HL-60 (cell line): ENCODE results near the gene ARHGEF16.

Experiments
- GABPA ChIP-seq: IDR thresholded peaks from 2 replicates; pipeline ENCODE4 v1.6.1; 2012; ENCODE audit warnings: low read depth
- POLR2AphosphoS5 ChIP-seq: IDR thresholded peaks from 2 replicates; pipeline ENCODE4 v1.6.1; 2012; ENCODE audit warnings: low read depth
- SPI1 ChIP-seq: IDR thresholded peaks from 2 replicates; pipeline ENCODE4 v1.6.1; 2012; ENCODE audit warnings: low read depth, mild to moderate bottlenecking, borderline replicate concordance
- TF ChIP-seq, protein P1 (sequence below): IDR thresholded peaks from one replicate; pipeline ENCODE4 v1.5.1; 2011; ENCODE audit warnings: low read length, control low read depth, inconsistent platforms; ENCODE audit not compliant: insufficient read depth
- TF ChIP-seq, protein P2 (sequence below): IDR thresholded peaks from 2 replicates; pipeline ENCODE4 v1.6.1; 2012; ENCODE audit warnings: low read depth; ENCODE audit not compliant: insufficient replicate concordance

GRCh38 chr1:3442901-3443300, 11.6 kb upstream of the ARHGEF16 start:
- TF ChIP-seq SPI1 (no peak), POLR2AphosphoS5 (no peak), GABPA (no peak)
- TF ChIP-seq, protein P1, sequence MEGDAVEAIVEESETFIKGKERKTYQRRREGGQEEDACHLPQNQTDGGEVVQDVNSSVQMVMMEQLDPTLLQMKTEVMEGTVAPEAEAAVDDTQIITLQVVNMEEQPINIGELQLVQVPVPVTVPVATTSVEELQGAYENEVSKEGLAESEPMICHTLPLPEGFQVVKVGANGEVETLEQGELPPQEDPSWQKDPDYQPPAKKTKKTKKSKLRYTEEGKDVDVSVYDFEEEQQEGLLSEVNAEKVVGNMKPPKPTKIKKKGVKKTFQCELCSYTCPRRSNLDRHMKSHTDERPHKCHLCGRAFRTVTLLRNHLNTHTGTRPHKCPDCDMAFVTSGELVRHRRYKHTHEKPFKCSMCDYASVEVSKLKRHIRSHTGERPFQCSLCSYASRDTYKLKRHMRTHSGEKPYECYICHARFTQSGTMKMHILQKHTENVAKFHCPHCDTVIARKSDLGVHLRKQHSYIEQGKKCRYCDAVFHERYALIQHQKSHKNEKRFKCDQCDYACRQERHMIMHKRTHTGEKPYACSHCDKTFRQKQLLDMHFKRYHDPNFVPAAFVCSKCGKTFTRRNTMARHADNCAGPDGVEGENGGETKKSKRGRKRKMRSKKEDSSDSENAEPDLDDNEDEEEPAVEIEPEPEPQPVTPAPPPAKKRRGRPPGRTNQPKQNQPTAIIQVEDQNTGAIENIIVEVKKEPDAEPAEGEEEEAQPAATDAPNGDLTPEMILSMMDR = no peak
- TF ChIP-seq, protein P2, sequence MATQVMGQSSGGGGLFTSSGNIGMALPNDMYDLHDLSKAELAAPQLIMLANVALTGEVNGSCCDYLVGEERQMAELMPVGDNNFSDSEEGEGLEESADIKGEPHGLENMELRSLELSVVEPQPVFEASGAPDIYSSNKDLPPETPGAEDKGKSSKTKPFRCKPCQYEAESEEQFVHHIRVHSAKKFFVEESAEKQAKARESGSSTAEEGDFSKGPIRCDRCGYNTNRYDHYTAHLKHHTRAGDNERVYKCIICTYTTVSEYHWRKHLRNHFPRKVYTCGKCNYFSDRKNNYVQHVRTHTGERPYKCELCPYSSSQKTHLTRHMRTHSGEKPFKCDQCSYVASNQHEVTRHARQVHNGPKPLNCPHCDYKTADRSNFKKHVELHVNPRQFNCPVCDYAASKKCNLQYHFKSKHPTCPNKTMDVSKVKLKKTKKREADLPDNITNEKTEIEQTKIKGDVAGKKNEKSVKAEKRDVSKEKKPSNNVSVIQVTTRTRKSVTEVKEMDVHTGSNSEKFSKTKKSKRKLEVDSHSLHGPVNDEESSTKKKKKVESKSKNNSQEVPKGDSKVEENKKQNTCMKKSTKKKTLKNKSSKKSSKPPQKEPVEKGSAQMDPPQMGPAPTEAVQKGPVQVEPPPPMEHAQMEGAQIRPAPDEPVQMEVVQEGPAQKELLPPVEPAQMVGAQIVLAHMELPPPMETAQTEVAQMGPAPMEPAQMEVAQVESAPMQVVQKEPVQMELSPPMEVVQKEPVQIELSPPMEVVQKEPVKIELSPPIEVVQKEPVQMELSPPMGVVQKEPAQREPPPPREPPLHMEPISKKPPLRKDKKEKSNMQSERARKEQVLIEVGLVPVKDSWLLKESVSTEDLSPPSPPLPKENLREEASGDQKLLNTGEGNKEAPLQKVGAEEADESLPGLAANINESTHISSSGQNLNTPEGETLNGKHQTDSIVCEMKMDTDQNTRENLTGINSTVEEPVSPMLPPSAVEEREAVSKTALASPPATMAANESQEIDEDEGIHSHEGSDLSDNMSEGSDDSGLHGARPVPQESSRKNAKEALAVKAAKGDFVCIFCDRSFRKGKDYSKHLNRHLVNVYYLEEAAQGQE = no peak
